Activated CD8-positive, alpha-beta memory T cell treated with anti-CD3 and anti-CD28 coated beads, Interleukin-2, amount 50 U/mL, for 24 hours (primary cell): ENCODE measurements around the gene CDX4.
"Not testable (repeated sequence)": the region's sequence is repeated elsewhere in the genome, so short reads cannot be mapped to it uniquely, and the experiment has no call there.

Source experiments
- DNase-seq: peaks from one replicate; pipeline ENCODE4 v3.0.0-alpha.2; 2020; ENCODE audit errors: extremely low read depth

The CDX4 gene

GRCh38 chrX:73446831-73447230 lies at the start of gene CDX4:
TSS of gene CDX4 (plus strand) at chrX:73447053. CDS start at chrX:73447254, 201 bp downstream.
- DNase-seq = no peak

- DNase-seq = no peak
Measured at GRCh38 chrX:73398185-73398914, 48.5 kb upstream of the CDX4 start.

- no peak for DNase-seq
Measured at GRCh38 chrX:73400136-73400748, 46.6 kb upstream of the CDX4 start.

GRCh38 chrX:73401591-73402266 lies 45.1 kb upstream of the CDX4 start:
- DNase-seq = no peak

- DNase-seq = no peak
Measured at GRCh38 chrX:73412930-73413329, 33.9 kb upstream of the CDX4 start.

- no peak for DNase-seq
Measured at GRCh38 chrX:73447311-73447794, 500 bp downstream of the CDX4 start.

GRCh38 chrX:73448379-73448778 lies 1.5 kb downstream of the CDX4 start:
- no peak for DNase-seq

- DNase-seq = no peak
Measured at GRCh38 chrX:73455171-73455570, 8.3 kb downstream of the CDX4 start.

- no peak for DNase-seq
Measured at GRCh38 chrX:73457306-73457705, 10.5 kb downstream of the CDX4 start.

GRCh38 chrX:73468376-73468775 lies 21.5 kb downstream of the CDX4 start:
- DNase-seq = no peak

GRCh38 chrX:73478961-73479360 lies 32.1 kb downstream of the CDX4 start:
- DNase-seq = no peak

GRCh38 chrX:73481521-73481920 lies 34.7 kb downstream of the CDX4 start:
- DNase-seq = no peak

GRCh38 chrX:73490661-73491060 lies 43.8 kb downstream of the CDX4 start:
- DNase-seq = no peak

- DNase-seq = not testable (repeated sequence)
Measured at GRCh38 chrX:73492178-73492577, 45.3 kb downstream of the CDX4 start.
